NCI-H1694 treated with DMSO at 0.1 percent for 48 hours (cell line): ENCODE measurements around the gene CNTNAP3.
"Not testable (repeated sequence)": the region's sequence is repeated elsewhere in the genome, so short reads cannot be mapped to it uniquely, and the experiment has no call there.

Experiments used
- DNase-seq: peaks from one replicate; lab custom pipeline; 2025; lab: John Stamatoyannopoulos, UW

CNTNAP3 gene

DNA sequence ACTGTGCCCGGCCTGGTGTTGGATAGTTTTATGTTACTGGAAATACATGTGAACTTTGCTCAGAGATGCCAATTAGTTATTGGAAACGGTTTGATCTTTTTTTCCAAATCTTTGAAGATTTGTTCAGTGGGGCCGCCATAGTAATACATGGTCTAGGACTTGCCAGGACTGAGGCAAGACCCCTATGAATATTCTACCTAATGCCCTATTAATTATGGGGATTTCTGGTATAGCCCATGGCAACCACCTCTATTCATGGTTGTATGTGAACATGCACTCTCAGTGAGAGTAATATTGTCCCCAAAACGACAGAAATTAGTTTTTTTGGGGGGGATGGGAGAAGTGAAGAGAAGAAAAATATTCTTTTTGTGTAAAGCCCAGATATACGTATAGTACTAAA, 220.3 kb downstream of the CNTNAP3 start:
- DNase-seq, result not testable (repeated sequence)

- not testable (repeated sequence) for DNase-seq
These were observed 225.0 kb downstream of the CNTNAP3 start for GRCh38 chr9:39062966-39063365.

DNA sequence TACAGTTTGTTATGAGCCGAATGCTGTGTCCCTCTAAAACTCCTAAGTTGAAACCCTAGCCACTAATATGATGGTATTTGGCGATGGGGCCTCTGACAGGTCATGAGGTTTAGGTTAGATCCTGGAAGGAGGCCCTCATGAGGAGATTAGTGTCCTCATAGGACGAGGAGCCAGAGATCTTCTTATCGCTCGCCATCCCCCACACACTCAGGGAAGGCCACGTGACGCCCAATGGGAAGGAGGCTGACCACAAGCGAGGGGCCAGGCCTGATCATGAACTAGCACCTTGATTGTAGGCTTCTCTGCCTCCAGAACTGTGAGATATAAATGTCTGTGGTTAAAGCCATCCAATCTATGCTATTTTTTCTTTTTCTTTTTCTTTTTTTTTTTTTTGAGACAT, 233.5 kb downstream of the CNTNAP3 start:
- DNase-seq, result not testable (repeated sequence)

DNA sequence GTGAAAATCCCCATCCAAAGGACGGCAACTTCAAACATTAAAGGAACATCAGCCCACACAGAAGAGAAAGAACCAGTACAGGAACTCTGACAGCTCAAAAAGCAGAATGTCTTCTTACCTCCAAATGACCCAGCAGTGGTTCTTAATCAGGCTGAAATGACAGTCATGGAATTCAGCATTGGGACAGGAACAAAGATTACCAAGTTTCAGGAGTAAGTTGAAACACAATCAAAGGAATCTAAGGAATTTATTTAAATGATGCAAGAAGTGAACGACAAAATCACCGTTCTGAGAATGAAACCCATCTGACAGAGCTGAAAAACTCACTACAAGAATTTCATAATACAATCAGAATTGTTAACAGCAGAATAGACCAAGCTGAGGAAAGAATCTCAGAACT, 241.1 kb downstream of the CNTNAP3 start:
- not testable (repeated sequence) for DNase-seq

DNA sequence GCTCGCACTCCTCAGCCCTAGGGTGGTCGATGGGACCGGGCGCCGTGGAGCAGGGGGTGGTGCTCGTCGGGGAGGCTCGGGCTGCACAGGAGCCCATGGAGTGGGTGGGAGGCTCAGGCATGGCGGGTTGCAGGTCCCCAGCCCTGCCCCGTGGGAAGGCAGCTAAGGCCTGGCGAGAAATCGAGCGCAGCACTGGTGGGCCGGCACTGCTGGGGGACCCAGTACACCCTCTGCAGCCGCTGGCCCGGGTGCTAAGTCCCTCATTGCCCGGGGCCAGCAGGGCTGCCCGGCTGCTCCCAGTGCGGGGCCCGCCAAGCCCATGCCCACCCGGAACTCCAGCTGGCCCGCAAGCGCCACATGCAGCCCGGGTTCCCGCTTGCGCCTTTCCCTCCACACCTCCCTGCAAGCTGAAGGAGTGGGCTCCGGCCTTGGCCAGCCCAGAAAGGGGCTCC, 245.6 kb downstream of the CNTNAP3 start:
- DNase-seq, result not testable (repeated sequence)

GRCh38 chr9:39041774-39042173, 246.2 kb downstream of the CNTNAP3 start:
- not testable (repeated sequence) for DNase-seq

DNA sequence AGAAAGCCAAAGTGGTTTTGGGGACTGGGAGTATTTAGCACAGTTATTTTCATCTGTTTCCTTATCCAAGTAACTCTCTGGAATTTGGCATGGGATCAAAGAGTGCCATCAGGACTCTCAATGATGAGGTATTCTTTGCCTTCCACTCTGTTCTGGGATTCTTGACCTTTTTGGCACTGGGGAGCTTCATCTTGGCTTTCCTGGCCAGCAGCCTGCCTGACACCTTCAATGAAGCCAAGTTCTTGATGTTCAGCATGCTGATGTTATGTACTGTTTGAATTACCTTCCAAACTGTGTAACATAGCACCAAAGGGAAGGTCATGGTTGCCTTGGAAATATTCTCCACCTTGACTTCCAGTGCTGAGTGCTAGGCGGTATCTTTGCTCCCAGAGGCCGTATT, 248.8 kb downstream of the CNTNAP3 start:
- DNase-seq, result not testable (repeated sequence)

DNA sequence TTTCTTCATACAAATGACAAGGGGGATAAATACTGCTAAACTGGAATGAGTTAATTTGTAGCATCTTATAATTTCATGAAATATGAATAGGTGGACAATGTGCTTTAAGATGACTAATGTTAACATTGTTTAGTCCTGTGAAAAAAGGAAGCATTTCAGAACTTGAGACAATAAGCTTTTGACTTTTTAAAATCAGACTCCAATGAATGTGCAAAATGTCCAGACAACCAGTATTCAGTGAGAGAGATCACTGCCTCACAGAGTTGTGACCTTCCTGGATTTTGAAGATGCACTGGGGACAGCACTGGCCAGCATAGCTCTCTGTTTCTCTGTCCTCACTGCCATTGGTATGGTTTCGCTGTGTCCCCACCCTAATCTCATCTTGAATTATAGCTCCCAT, 249.7 kb downstream of the CNTNAP3 start:
- not testable (repeated sequence) for DNase-seq

DNA sequence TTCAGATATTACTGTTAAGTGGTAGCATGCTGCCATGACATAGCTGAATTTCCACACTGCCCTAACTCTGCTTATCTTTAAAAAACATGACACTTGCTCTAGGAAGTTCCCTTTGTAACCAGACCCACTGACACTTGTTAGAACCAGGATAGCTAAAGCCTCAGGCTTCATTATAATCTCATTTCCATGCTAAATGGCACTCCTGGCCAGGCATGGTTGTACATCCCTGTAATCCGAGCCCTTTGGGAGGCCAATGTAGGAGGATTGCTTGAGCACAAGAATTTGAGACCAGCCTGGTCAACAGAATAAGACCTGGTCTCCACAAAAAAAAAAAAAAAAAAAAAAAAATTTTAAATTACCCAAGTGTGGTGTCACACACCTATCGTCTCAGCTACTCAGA, 254.1 kb downstream of the CNTNAP3 start:
- DNase-seq, result not testable (repeated sequence)

DNA sequence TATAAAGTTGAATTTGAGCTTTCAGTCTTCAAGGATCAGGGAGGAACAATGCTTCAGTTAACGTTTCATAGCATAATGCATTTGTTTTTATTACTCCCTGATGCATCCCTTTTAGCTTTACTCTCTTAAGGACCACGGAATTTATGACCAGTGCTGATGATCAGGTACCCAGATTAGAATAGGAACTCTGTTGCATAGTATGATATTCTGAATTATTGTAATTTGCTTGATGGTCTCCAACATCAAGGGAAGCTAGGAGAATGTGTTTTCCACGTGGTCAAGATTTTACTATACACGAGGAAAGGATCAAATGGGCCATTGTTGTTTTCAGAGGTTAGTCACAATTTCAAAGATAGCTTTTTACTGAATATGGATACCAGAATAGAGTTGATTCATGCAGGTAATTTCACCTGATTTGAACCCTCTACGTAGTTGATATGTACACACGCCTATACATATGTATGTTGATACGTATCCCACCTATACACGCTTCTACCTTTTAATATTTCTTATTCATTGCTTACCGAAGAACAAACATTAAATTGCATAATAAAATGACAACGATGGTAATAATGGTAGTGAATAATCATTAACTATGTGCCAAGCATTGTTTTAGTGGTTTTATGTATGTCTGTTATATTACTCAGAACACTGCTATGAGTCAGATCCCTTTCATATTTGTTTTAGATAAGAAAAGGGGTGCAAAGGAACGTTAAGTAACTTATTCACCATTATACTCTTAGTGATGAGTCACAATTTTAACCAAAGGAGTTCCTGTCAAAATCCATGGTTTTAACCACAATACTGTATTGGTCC, 257.6 kb downstream of the CNTNAP3 start:
- not testable (repeated sequence) for DNase-seq

GRCh38 chr9:39028855-39029254, 259.1 kb downstream of the CNTNAP3 start:
- DNase-seq, result not testable (repeated sequence)

- DNase-seq, result not testable (repeated sequence)
These were observed 259.8 kb downstream of the CNTNAP3 start for GRCh38 chr9:39028168-39028567.

- DNase-seq, result not testable (repeated sequence)
These were observed 261.9 kb downstream of the CNTNAP3 start for GRCh38 chr9:39025911-39026588.
